GM18909 (cell line): ENCODE measurements around the gene OMD.

Source experiments
- ATAC-seq: cut with Tn5 transposase; IDR thresholded peaks from one replicate; pipeline ENCODE4 v1.9.1; 2021; ENCODE audit warnings: mild to moderate bottlenecking; ENCODE audit not compliant: unreplicated experiment, poor library complexity

OMD gene

GRCh38 chr9:92424340-92424739 is at the start of gene OMD:
Gene OMD, minus strand, starts transcription at chr9:92424471. Its CDS starts 6,913 bp downstream, at chr9:92417558.
- no peak for ATAC-seq

GRCh38 chr9:92468206-92468605 is 43.9 kb upstream of the OMD start:
- ATAC-seq: no peak

- ATAC-seq: no peak
Observed at GRCh38 chr9:92467511-92467910, 43.2 kb upstream of the OMD start.

GRCh38 chr9:92467041-92467440 is 42.8 kb upstream of the OMD start:
- no peak for ATAC-seq

- no peak for ATAC-seq
Observed at GRCh38 chr9:92463984-92464383, 39.7 kb upstream of the OMD start.

GRCh38 chr9:92463387-92463786 is 39.1 kb upstream of the OMD start:
- ATAC-seq: no peak

- ATAC-seq: no peak
Observed at GRCh38 chr9:92457576-92457975, 33.3 kb upstream of the OMD start.

GRCh38 chr9:92455217-92455616 is 30.9 kb upstream of the OMD start:
- ATAC-seq: no peak

- no peak for ATAC-seq
Observed at GRCh38 chr9:92446536-92446935, 22.3 kb upstream of the OMD start.

GRCh38 chr9:92444841-92445240 is 20.6 kb upstream of the OMD start:
- ATAC-seq: no peak

GRCh38 chr9:92440751-92441046 is 16.4 kb upstream of the OMD start:
- no peak for ATAC-seq

- ATAC-seq: no peak
Observed at GRCh38 chr9:92439921-92440750, 15.9 kb upstream of the OMD start.

GRCh38 chr9:92438900-92439526 is 14.7 kb upstream of the OMD start:
- ATAC-seq: no peak

- no peak for ATAC-seq
Observed at GRCh38 chr9:92435263-92435662, 11.0 kb upstream of the OMD start.

GRCh38 chr9:92432972-92433548 is 8.8 kb upstream of the OMD start:
- ATAC-seq: no peak

- ATAC-seq: no peak
Observed at GRCh38 chr9:92432350-92432749, 8.1 kb upstream of the OMD start.

- no peak for ATAC-seq
Observed at GRCh38 chr9:92429836-92430235, 5.6 kb upstream of the OMD start.

GRCh38 chr9:92426501-92427145 is 2.4 kb upstream of the OMD start:
- no peak for ATAC-seq

- ATAC-seq: no peak
Observed at GRCh38 chr9:92425474-92425873, 1.2 kb upstream of the OMD start.

GRCh38 chr9:92423612-92424011 is 659 bp downstream of the OMD start:
- ATAC-seq: no peak

GRCh38 chr9:92422611-92423338 is 1.5 kb downstream of the OMD start:
- no peak for ATAC-seq
